ENCODE results near the gene CRTC1.

The CRTC1 gene

DNA sequence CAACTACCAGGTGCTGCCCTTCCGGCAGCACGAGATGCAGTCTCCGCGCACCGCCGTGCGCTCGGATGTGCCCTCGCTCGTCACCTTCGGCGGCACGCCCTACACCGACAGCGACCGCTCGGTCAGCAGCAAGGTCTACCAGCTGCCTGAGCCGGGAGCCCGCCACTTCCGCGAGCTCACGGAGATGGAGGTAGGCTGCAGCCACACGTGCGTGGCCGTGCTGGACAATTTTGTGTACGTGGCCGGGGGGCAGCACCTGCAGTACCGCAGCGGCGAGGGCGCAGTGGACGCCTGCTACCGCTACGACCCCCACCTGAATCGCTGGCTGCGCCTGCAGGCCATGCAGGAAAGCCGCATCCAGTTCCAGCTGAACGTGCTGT is 15.2 kb upstream of the CRTC1 start:
- TF ChIP-seq, protein P1, sequence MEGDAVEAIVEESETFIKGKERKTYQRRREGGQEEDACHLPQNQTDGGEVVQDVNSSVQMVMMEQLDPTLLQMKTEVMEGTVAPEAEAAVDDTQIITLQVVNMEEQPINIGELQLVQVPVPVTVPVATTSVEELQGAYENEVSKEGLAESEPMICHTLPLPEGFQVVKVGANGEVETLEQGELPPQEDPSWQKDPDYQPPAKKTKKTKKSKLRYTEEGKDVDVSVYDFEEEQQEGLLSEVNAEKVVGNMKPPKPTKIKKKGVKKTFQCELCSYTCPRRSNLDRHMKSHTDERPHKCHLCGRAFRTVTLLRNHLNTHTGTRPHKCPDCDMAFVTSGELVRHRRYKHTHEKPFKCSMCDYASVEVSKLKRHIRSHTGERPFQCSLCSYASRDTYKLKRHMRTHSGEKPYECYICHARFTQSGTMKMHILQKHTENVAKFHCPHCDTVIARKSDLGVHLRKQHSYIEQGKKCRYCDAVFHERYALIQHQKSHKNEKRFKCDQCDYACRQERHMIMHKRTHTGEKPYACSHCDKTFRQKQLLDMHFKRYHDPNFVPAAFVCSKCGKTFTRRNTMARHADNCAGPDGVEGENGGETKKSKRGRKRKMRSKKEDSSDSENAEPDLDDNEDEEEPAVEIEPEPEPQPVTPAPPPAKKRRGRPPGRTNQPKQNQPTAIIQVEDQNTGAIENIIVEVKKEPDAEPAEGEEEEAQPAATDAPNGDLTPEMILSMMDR (IDR thresholded peaks at IDR 0.05; ENCODE audit: control insufficient read depth, insufficient read depth, low read depth, low read length, missing control alignments): no peak

DNA sequence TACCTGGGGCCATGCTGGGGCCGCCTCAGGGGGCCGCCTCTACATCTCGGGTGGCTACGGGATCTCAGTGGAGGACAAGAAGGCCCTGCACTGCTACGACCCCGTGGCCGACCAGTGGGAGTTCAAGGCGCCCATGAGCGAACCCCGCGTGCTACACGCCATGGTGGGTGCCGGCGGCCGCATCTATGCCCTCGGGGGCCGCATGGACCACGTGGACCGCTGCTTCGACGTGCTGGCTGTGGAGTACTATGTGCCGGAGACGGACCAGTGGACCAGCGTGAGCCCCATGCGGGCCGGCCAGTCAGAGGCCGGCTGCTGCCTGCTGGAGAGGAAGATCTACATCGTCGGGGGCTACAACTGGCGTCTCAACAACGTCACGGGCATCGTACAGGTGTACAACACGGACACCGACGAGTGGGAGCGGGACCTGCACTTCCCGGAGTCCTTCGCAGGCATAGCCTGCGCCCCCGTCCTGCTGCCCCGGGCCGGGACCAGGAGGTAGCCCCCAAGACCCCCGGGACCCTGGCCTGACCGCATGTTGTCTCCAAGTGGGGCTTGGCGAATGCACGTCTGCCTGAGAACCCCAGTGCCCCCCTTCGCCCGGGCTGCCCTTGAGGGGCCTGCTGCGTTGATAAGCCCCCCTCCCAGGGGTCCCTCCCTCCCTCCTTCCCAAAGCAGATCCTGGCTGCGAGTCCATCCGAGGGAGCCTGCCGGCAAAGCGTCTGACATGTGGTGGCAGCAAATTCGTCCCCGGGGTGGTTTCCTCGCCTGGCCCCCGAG is 14.5 kb upstream of the CRTC1 start:
- TF ChIP-seq, protein P1 (IDR thresholded peaks at IDR 0.05; ENCODE audit: control insufficient read depth, insufficient read depth, low read depth, low read length, missing control alignments): no peak
- no peak overlapping the region for H3K4me3 ChIP-seq (ENCODE audit: control insufficient read depth, low read depth, low read length)

More for the DNA sequence above, 15.2 kb upstream of the CRTC1 start:
- H3K4me3 ChIP-seq (ENCODE audit: control insufficient read depth, low read depth, low read length): no peak overlapping the region
- no peak for DNase-seq (ENCODE audit: low read depth)

DNA sequence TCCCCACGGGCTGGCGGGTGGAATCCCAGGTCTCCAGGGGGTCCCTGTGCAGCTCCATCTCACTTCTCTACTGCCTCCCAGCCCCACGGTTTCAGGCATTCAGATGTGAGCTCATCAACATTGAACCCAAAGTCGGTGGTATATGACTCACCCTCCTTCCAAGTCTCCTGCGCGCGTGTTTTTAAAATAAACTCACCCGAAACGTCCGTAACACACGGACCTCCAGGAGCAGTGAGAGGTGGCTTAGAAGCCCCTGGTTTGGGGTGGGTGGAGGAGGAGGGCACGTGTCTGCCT is 14.0 kb upstream of the CRTC1 start:
- H3K4me3 ChIP-seq (ENCODE audit: control insufficient read depth, low read depth, low read length): no peak overlapping the region
- DNase-seq (ENCODE audit: low read depth): no peak
- TF ChIP-seq, protein P1 (IDR thresholded peaks at IDR 0.05; ENCODE audit: control insufficient read depth, insufficient read depth, low read depth, low read length, missing control alignments): no peak

More for the DNA sequence above, 14.5 kb upstream of the CRTC1 start:
- DNase-seq (ENCODE audit: low read depth): no peak

DNA sequence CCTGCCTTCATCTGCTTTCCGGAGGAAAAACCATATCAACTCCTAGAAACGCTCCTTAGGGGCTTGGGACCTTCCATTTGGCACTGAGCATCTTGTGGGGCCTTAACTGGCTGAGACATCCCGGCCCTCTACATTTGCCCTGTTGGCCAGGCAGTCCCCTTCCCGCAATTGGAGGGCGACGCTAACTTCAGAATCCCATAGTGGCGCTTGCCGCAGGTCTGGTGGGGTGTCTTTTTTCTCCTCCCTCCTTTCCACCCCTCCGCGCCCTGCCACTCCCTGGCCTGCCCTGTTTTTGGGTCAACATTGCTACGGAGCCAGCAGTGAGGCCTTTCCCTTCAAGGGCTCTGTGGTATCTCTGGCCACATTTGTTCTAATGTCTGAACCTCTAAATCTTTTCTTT is 13.6 kb upstream of the CRTC1 start:
- H3K4me3 ChIP-seq (ENCODE audit: control insufficient read depth, low read depth, low read length): no peak overlapping the region
- no peak for DNase-seq (ENCODE audit: low read depth)
- TF ChIP-seq, protein P1 (IDR thresholded peaks at IDR 0.05; ENCODE audit: control insufficient read depth, insufficient read depth, low read depth, low read length, missing control alignments): no peak

DNA sequence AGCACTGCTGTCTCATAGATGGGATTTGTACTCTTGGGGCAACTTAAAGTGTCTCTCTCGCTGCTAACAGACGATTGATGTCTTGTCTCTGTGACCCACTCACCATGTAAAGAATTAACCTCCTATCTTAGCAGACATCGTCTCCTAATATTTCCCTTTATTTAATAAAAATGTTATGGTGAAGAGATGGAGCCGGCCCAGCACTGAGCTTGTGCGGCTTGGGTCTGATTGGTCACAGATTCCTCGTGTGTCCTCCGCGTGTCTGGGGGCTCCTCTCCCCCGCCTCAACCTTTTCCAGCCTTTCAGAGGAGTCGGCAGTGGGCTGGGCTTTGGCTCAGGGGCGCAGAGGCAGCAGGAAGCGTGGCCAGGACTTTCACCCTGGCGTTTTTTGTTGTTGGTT is 13.2 kb upstream of the CRTC1 start:
- H3K4me3 ChIP-seq (ENCODE audit: control insufficient read depth, low read depth, low read length): no peak overlapping the region
- no peak for DNase-seq (ENCODE audit: low read depth)
- TF ChIP-seq, protein P1 (IDR thresholded peaks at IDR 0.05; ENCODE audit: control insufficient read depth, insufficient read depth, low read depth, low read length, missing control alignments): no peak

DNA sequence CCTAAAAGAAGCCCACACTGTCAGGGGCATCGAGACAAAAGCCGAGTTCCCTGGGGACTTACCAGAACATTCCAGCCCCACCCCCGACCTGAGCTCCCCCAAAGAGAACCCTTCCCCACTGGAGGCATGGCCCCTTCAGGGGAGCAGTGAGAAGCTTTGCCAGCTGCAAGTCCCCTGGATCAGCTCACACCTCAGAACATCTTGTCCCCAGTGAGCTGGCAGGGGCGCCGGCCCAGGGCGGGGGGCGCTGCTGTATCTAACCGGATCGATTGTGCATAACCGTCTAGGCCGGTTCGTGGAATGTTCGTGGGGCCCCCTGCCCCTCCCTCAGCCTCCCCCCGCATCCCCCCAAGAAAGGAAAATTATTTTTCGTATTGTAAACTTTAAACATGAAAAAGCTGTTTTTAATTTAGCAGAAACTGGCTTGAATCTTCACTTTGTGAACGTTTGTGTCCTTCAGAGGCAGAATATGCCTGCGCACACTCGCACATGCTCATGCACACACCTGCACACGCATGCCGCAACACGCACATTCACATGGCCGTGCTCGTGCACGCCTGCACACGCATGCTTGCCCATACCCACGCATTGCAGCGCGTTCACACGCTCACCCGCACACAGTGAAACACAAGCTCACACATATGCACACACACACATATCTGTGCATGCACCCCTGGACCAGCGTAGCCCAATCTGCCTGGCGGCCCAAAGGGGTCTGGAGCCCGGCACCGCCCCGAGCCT is 12.0 kb upstream of the CRTC1 start:
- no peak overlapping the region for H3K4me3 ChIP-seq (ENCODE audit: control insufficient read depth, low read depth, low read length)
- TF ChIP-seq, protein P1 (IDR thresholded peaks at IDR 0.05; ENCODE audit: control insufficient read depth, insufficient read depth, low read depth, low read length, missing control alignments): no peak
- no peak for DNase-seq (ENCODE audit: low read depth)
